DMS 273 (cell line): Measurements from ENCODE around the gene DOLK.
A peak's percentile ranks its signal among the peaks of the same experiment; 100 is the strongest.
"Not testable (repeated sequence)": the region's sequence is repeated elsewhere in the genome, so short reads cannot be mapped to it uniquely, and the experiment has no call there.

Source experiments
- DNase-seq: peaks from one replicate; lab custom pipeline; 2025; ENCODE audit not compliant: unreplicated experiment; lab: John Stamatoyannopoulos, UW

DOLK gene

DNA sequence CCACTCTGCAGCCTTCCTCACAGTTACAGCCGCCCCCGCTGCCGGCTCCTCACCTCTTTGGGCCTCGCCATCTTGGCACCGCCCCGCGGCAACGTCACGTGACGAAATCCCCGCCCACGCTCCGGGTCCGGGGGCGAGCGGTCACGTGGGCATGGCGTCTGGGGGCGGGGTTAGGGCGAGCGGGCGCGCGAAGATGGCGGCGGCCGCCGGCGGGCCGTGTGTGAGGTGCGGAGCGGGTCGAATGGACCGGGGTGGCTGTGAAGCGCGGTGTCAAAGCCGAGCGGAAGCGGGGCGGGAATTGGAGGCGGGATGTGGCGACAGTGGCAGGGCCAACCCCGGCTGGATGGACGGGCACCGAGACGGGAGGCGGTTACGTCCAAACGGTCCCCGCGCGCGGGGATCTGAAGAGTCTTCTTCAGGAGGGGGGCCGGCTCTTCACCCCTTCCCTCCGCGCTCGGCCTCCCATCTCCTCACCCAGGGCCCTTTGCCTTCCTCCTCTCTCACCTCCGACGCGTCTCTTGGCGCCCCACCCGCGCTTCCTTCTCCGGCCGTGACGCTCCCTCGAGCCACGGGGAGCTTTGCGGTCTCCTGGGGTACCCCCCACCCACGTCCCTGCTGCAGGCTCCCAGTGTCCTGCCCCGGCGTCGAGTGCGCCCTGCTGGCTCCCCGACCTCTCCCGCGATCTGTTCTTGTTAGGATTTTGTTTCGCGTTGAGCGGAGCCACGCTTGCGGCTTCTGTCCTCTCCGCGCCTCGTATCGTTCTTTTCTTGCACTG is at the start of gene DOLK, which contains the start of gene NUP188:
Gene DOLK, minus strand, starts transcription at position 77 of the 775 bp plus-strand sequence. CDS start 300 bp downstream, outside the sequence.
Gene NUP188, plus strand, starts transcription at position 173 of the 775 bp plus-strand sequence. Its CDS starts 21 bp downstream, at position 194.
- DNase-seq, result peak; percentile 97

DNA sequence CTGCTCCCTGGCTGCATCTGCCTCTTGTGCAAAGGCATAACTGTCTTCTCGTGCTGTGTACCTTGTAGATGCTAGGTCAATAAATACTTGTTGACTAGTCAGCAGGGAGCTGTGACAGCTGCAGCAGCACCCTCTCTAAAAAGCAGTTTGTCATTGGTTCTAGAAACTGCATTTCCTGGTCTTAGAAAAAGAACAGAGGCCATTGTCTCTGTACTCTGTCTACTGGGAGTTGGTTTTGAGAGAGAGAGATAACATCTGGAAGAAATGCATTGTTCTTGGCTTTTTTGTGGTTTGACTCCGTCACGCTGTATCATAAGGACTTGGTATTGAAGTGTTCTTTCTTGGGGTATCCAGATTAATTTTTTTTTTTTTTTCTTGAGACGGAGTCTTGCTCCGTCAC is 48.4 kb upstream of the DOLK start:
- DNase-seq, result no peak

DNA sequence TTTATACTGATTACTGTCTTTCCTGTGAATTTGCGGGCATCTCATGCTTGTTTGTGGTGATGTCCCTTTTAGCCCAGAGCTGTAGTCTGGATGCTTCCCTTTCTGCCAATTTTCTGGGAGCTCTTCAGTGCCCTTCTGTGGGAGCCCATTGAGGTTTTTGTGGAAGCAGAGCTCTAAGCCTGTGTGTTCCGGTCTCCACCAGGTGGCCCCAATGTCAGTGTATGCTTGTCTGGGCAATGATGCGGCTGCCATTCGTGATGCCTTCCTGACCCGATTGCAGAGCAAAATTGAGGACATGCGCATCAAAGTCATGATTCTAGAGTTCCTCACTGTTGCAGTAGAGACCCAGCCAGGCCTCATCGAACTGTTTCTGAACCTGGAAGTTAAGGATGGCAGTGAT is 45.6 kb upstream of the DOLK start:
- DNase-seq, result peak; percentile 43

DNA sequence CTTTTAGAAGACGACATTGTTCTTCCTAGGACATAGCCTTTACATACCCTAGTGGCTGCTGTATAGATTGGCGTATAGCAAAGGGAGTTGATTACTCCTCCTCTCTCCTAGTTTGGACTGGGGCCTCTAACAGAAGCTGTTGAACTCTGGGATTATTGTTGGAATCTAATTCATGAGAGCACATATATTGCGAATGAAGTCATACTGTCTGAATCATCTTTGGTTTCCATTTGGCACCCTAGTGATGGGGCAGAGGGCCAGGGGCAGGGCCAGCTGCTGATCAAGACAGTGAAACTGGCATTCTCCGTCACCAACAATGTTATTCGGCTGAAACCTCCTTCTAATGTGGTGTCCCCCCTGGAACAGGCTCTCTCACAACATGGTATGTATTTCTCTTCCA is 40.4 kb upstream of the DOLK start:
- DNase-seq, result no peak

DNA sequence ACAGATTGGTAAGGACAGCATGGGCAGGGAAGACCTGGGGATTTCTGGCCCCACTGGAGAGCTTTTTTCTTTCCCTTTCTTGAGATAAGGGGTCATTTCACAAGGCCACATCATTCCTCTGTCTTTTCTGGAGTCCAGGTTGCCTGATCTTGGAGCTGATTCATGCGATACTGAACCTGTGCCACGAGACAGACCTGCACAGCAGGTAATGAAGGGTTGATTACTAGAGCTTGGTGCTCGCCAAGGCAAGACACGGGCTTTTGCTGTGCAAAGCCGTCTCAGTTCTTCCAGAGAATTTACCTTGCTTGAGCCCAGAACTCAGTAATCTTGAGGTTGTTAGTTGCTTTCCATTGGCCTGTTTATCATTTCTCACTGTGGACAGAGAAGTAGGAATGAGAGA is 39.3 kb upstream of the DOLK start:
- no peak for DNase-seq

DNA sequence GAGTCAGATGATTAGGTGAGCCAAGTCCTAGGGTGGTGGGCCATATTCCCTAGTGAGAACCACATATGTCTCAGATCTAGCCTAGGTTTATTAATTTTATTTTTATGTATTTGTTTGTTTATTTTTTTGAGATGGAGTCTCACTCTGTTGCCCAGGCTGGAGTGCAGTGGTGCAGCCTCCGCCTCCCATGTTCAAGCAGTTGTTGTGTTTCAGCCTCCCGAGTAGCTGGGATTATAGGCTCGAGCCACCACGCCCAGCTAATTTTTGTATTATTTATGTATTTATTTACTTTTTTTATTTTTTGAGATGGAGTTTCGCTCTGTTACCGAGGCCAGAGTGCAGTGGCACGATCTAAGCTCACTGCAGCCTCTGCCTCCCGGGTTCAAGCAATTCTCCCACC is 36.1 kb upstream of the DOLK start:
- DNase-seq, result no peak

DNA sequence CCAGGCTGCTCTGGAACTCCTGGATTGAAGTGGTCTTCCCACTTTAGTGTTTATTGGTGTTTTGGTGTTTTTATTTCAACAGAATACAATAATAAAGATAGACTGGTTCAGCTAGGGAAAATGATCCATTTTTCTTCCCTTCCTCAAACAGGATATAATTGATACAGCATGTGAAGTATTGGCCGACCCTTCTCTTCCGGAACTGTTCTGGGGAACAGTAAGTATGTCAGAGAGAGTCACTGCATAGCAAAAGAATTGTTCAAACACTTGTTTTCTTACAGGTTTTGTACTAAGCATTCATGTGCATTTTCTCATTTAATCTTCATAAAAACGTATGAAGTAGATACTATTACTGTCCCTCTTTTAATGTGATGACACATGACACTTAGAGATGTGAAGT is 31.7 kb upstream of the DOLK start:
- no peak for DNase-seq

DNA sequence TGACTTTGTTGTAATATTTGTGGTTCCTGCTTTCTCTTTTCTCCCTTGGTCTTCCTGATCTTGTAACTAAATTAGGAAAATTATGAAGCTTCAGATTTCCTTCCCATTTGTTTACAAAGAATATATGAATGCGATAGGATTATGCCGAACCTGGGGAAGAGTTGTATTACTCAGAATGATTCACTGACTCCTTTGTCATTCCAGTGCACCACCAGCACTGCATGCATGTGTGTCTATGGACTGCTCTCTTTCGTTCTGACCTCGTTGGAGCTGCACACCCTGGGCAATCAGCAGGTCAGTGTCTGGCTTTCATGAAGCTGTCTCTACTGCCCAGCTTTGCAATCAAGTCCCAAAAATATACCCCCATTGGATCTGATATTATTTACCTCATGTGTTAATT is 25.6 kb upstream of the DOLK start:
- DNase-seq, result no peak

DNA sequence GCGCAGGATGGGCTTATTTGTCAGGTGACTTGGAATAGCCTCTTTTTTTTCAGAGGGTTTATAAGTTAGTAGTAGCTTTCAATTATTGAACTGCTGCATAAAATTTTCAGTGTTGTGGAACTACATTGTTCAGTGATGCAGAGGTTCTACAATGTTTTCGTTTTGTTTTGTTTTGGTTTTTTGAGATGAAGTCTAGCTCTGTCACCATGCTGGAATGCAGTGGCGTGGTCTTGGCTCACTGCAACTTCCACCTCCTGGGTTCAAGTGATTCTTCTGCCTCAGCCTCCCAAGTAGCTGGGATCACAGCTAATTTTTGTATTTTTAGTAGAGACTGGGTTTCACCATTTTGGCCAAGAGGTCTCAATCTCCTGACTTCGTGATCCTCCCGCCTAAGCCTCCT is 22.1 kb upstream of the DOLK start:
- no peak for DNase-seq

DNA sequence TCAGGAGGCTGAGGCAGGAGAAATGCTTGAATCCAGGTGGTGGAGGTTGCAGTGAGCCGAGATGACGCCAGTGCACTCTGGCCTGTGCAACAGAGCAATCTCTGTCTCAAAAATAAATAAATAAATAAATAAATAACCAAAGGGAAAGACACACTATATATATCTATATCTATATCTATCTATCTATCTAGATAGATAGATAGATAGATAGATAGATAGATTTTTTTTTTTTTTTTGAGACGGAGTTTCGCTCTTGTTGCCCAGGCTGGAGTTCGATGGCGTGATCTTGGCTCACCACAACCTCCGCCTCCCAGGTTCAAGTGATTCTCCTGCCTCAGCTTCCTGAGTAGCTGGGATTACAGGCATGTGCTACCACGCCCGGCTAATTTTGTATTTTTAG is 14.0 kb upstream of the DOLK start:
- DNase-seq, result not testable (repeated sequence)

DNA sequence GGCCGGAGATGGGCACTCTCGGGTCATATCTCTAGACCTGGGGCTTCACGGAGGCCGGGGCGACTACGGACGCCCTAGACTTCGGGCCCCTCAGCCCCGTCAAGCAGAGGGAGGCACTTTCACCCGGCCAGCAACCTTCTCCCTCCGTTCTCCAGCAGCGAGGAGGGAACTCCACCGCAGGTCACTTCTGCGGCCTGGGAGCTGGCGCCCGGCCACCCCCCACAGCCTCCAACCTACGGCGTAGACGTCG is 201 bp downstream of the DOLK start:
- no peak for DNase-seq

DNA sequence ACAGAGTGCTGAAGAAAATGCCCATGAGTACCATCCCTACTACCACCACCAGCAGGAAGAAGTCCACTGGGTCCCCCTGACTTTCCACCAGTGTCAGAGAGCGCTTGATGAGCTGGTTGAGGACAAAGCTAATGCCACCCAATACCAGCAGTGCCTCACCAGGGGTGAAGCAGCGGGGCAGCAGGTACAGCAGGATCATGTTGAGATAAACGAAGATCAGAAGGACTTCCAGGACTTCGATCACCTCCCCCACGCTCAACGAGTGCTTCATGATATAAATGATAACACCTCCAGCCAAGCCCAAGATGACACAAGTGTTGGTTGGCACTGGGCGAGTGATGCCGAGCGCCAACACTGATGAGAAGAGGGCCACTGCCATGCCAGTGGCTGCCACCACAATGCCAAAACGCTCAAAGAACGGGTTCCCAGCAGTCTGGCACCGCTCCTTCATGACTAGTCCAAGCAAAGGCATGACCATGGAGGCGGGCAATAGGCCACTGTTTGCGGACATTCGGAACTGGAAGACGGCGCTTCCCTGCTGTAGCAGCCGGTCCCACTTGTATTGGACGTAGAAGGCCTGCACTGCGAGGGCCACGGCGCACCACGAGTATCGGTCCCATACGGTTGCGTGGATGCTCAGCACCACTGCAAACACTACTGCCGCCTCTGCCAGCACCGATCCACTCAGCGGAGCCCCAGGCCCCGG is 679 bp downstream of the DOLK start:
- DNase-seq, result peak; percentile 49

DNA sequence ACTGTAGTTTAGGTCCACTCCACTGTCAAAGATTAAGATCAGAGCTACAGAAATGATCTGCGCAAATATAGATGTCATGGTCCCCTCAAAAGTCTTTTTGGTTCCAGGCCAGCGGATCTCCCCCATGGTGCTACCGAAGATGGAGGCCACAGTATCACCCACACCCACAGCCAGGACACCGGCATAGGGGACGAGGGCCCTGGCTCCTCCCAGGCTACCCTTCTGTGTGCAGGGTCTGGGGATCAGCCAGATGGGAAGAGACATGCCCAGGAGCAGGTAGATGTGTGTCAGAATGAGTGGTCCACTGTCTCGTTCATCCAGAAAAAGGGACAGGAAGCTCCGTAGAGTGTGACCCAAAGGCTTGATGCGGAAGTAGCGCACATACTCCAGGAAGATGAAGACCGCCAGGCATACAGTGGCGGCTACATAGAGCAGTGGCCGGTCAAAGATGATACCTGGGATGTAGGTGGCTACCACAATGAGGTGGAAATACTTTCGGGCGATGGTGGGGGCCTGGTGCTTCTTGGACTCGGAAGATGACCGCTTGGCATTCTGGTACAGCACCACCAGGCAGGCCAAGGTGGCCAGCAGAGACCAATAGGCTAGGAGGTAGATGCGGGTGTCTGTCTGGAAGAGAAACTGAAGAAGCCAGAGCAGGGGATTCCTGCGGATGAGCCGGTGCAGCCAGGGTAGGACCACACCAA is 1.5 kb downstream of the DOLK start:
- DNase-seq, result no peak

DNA sequence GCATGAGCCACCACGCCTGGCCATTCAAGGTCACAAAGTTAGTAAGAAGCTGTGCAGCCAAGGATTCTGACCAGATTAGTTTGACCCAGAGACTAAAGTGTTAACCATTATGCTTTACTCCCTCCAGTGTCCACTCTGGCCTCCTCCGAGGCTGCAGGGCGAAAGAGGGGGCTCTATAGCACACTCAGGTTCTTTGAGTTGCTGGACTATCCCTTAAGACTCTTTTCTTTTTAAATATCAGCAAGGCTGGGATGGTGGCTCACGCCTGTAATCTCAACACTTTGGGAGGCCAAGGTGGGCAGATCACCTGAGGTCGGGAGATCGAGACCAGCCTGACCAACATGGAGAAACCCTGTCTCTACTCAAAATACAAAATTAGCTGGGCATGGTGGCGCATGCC is 2.4 kb downstream of the DOLK start:
- not testable (repeated sequence) for DNase-seq

DNA sequence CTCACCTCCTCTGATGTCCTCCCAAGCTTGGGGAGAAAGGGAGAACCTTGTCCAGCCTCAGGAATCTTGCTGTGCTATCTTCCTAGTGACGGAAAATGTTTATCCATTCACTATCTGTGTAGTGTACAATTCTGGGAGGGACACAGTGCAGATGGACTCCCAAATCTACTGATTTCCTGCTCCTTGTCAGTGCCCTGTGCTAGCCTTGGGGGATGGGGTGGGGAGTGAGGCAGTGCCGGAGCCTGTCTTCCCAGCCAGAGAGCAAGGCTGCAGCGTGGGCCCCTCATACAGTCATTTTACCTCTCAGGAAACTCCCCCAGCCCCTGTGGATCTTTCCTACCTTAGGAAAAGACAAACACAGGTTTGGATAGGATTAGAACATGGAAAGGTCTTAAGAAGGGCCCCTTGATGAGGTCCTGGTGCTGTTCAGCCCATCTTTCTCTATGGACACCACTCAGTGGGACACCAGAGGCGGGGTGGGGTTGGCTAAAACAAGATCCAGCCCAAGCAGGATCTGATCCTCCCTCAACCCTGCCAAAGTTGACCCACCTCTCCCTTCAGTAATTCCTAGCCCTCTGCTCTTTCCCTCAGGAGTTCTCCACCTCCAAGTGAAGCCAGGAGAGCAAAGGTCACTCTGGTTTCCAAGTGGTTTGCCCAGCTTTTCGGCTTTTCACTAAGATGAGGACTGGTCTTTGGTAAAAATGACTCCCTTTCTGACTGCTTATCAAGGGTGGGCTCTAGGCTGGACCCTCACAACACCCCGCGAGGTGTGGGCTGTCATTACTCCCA is 3.4 kb downstream of the DOLK start:
- DNase-seq, result no peak

DNA sequence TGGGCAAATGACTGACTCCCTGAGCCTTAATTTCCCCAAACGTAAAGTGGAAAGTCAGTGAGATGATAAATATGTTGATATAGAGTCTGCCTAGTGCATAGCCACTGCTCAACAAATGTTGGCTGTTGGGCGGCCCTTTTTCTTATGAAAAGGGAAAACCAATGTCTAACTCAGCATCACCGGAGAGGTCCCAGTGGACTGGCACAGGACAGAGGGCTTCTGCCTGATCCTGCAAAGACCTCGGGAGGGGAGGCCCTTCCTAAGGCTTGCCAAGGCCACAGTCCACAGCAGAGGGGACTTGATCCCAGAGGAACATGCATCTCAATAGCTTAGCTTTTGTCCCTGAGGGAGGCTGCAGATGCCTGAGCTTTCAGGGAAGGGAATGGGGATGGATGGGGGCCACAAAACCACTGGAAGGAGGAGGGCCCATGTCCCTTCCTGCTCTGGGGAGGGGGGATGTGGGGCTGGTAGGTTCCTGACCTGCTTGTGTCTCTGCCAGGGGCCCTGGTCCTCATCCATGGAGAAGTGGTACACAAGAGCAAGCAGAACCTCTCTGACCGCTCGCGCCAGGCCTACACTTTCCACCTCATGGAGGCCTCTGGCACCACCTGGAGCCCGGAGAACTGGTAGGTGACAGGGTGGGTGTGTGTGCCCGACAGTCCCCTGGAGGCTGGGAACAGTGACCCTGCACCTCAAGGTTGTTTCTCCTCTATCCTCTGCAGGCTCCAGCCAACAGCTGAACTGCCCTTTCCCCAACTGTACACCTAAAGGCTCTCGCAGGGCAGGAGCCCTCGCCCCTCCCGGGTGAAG is 6.3 kb downstream of the DOLK start:
- DNase-seq, result no peak

DNA sequence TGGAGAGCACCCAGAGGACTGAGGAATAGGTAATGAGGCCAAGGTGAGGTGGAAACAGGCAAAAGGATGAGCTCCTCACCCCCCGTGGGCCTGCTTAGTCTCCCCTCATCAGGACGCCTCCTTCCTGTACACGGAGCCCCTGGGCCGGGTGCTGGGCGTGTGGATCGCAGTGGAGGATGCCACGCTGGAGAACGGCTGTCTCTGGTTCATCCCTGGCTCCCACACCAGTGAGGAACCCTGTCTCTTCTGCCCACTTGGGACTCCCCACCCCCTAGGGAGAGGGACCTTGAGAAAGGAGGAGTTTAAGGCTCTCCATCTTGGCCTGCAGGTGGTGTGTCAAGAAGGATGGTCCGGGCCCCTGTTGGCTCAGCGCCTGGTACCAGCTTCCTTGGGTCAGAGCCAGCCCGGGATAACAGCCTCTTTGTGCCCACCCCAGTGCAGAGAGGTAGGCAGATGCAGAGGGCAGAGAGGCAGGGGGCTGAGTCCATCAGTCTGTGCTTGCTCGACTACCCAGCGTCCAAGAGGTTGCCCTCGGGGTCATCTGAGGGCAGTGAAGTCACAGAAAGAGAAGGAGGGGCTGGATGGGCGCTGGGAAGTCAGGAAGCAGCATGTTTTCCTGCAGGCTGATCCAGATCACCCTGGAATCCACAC is 7.0 kb downstream of the DOLK start:
- peak; percentile 27 for DNase-seq

DNA sequence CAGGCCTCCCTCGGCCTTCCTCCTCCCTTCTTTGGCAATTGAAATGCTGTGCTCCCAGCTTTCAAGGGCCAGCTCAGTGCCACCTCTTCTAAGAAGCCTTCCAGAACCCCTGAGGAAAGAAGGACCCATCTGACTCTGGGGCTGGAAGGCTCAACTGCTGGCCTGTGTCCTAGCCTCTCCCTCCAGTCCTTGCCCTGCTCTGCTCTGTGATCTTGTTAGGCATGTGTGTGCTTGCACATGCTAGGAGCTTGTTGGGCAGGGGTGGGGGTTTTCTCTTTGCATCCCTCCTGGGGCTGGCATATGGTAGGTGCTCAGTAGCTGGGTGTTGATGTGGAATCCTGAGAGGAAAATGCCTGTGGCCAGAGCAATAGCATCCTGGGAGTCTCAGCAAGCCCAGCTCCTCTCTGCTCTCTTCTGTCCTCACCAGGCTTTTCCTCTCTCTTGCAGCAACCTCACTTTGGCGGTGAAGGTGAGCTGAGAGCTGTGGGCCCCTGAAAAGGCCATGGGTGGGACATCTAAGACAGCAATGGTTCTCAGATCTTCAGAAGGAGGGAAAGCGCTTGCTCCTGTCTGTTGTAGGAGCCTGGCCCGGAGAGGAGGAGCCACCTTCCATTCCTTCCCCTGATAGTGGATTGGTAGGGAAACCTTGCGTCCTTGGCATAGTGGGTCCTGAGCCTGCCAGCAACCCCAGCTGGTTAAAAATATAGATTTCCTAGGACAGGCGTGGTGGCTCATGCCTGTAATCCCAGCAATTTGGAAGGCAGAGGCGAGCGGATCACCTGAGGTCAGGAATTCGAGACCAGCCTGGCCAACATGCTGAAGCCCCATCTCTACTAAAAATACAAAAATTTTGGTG is 9.9 kb downstream of the DOLK start:
- peak; percentile 26 for DNase-seq
